GDM1 (cell line): ENCODE data around the gene LRRC56.
"Not testable (repeated sequence)": the region's sequence is repeated elsewhere in the genome, so short reads cannot be mapped to it uniquely, and the experiment has no call there.

Experiments
- DNase-seq: peaks from one replicate; lab custom pipeline; 2025; lab: John Stamatoyannopoulos, UW

LRRC56 gene

GRCh38 chr11:559712-560304 is 22.5 kb downstream of the LRRC56 start:
- no peak for DNase-seq

GRCh38 chr11:560305-561147 is 23.2 kb downstream of the LRRC56 start, which contains the start of the genes LMNTD2 and RASSF7:
Gene LMNTD2, minus strand, starts transcription at chr11:560738. Its CDS starts 22 bp downstream, at chr11:560716.
Gene RASSF7, plus strand, starts transcription at chr11:560970. Its CDS starts 799 bp downstream, at chr11:561769.
- peak; percentile 87 for DNase-seq

- peak; percentile 12 for DNase-seq
These were observed 24.0 kb downstream of the LRRC56 start for GRCh38 chr11:561148-562003.

- DNase-seq: no peak
These were observed 24.8 kb downstream of the LRRC56 start for GRCh38 chr11:562046-562645.

- no peak for DNase-seq
These were observed 25.9 kb downstream of the LRRC56 start for GRCh38 chr11:563066-563811.

GRCh38 chr11:563812-564578 is 26.7 kb downstream of the LRRC56 start:
- no peak for DNase-seq

GRCh38 chr11:565921-566509 is 28.7 kb downstream of the LRRC56 start:
- no peak for DNase-seq

- DNase-seq: no peak
These were observed 29.8 kb downstream of the LRRC56 start for GRCh38 chr11:567011-567628.

GRCh38 chr11:567629-568292 is 30.4 kb downstream of the LRRC56 start:
- DNase-seq: no peak

- DNase-seq: peak; percentile 95
These were observed 31.2 kb downstream of the LRRC56 start for GRCh38 chr11:568306-569157.

- no peak for DNase-seq
These were observed 32.0 kb downstream of the LRRC56 start for GRCh38 chr11:569158-569885.

GRCh38 chr11:571802-572185 is 34.5 kb downstream of the LRRC56 start:
- no peak for DNase-seq

- DNase-seq: no peak
These were observed 35.9 kb downstream of the LRRC56 start for GRCh38 chr11:573146-573759.

GRCh38 chr11:574031-574570 is 36.8 kb downstream of the LRRC56 start:
- DNase-seq: not testable (repeated sequence)

- DNase-seq: no peak
These were observed 37.4 kb downstream of the LRRC56 start for GRCh38 chr11:574632-575312.
